Astrocyte of the spinal cord (primary cell): ENCODE measurements around the gene FRAS1.

ENCODE experiments used
- DNase-seq: peaks from one replicate; pipeline ENCODE4 v3.0.0; 2011; ENCODE audit warnings: low read depth, low spot score
- H3K4me3 ChIP-seq: 2 replicates; pipeline ENCODE4 v1.5.1; 2011; ENCODE audit warnings: low read depth, mild to moderate bottlenecking, low read length, moderate library complexity
- CTCF ChIP-seq: IDR thresholded peaks from 2 replicates; pipeline ENCODE4 v1.5.1; 2012; ENCODE audit warnings: low read depth, mild to moderate bottlenecking, low read length, inconsistent platforms
- in situ Hi-C: cut with HindIII; loops from 2 replicates; pipeline ENCODE4 v1.10.0; 2017; ENCODE audit warnings: low sequenced_read_pairs

Gene FRAS1

GRCh38 chr4:78509043-78509442 is 451.9 kb downstream of the FRAS1 start:
- no peak for TF ChIP-seq CTCF
- H3K4me3 ChIP-seq = no peak overlapping the region
- in situ Hi-C loops = no loop called here
- no peak for DNase-seq

GRCh38 chr4:78510108-78510507 is 453.0 kb downstream of the FRAS1 start:
- no peak for TF ChIP-seq CTCF
- in situ Hi-C loops = no loop called here
- DNase-seq = no peak
- H3K4me3 ChIP-seq = no peak overlapping the region

- DNase-seq = no peak
- H3K4me3 ChIP-seq = no peak overlapping the region
- in situ Hi-C loops = no loop called here
- TF ChIP-seq CTCF = no peak
Measured at GRCh38 chr4:78510681-78511080, 453.6 kb downstream of the FRAS1 start.

- no peak for TF ChIP-seq CTCF
- in situ Hi-C loops = no loop called here
- no peak overlapping the region for H3K4me3 ChIP-seq
- no peak for DNase-seq
Measured at GRCh38 chr4:78512357-78512920, 455.3 kb downstream of the FRAS1 start.

GRCh38 chr4:78513411-78513975 is 456.4 kb downstream of the FRAS1 start:
- in situ Hi-C loops = no loop called here
- TF ChIP-seq CTCF = no peak

GRCh38 chr4:78517050-78517652 is 460.0 kb downstream of the FRAS1 start:
- no peak overlapping the region for H3K4me3 ChIP-seq
- in situ Hi-C loops = no loop called here
- DNase-seq = peak; percentile 51
- TF ChIP-seq CTCF = peak; percentile 64

More at GRCh38 chr4:78513411-78513975, 456.4 kb downstream of the FRAS1 start:
- no peak overlapping the region for H3K4me3 ChIP-seq
- DNase-seq = no peak
